A549 (cell line): ENCODE data around the gene NT5C3A. TPM values are rescaled to one million over a fixed set of nuclear protein-coding genes. Genes with fewer than 3 reads are reported as not detected.
A peak's percentile ranks its signal among the peaks of the same experiment; 100 is the strongest.

ENCODE experiments used
- ATAC-seq, 2 experiments: fragments of 200-7000 bp in 1 of 2; fragments of >200 bp in 1 of 2; cut with Nextera tagmentation in 1 of 2; cut with Tn5 transposase in 1 of 2; 3 replicates each; pipeline versions ENCODE4 v1.8.0 to v1.9.1; 2018 to 2020; ENCODE audit warnings: mild to moderate bottlenecking in 1 of 2, moderate library complexity in 1 of 2
- CTCF ChIA-PET: fragments of 300-600 bp; sonication (Branson Sonifier 250); formaldehyde crosslinking; extraction: SDS; loops from one replicate; lab custom pipeline; 2021; ENCODE audit warnings: antibody characterized with exemption, inconsistent platforms; lab: Yijun Ruan, JAX
- POLR2A ChIA-PET: fragments of 350-600 bp; formaldehyde crosslinking; extraction: SDS; loops from one replicate; lab custom pipeline; 2021; ENCODE audit warnings: antibody characterized with exemption, inconsistent platforms; lab: Yijun Ruan, JAX
- DNase-seq, 2 experiments: peaks; one replicate each; pipeline versions ENCODE4 v3.0.0 to v3.0.0-alpha.2; 2011 to 2016; ENCODE audit warnings: low read depth in 1 of 2, low spot score in 1 of 2
- FAIRE-seq: peaks from 2 replicates; lab custom pipeline; 2011; peaks lifted over from hg19 to GRCh38; lab: Jason Lieb, UNC
- H3K27ac ChIP-seq, 2 experiments: fragments of >200 bp; sonication (Bioruptor Twin); formaldehyde crosslinking; 3 replicates each; pipeline ENCODE4 v1.5.1; 2016 to 2017
- H3K4me1 ChIP-seq: fragments of >200 bp; sonication (Bioruptor Twin); formaldehyde crosslinking; 3 replicates; pipeline ENCODE4 v1.6.1; 2016
- H3K4me2 ChIP-seq: fragments of >200 bp; sonication (Bioruptor Twin); formaldehyde crosslinking; 3 replicates; pipeline ENCODE4 v1.6.1; 2016
- H3K4me3 ChIP-seq: fragments of >200 bp; sonication (Bioruptor Twin); formaldehyde crosslinking; 3 replicates; pipeline ENCODE4 v1.5.1; 2016
- H3K9me3 ChIP-seq: fragments of >200 bp; sonication (Bioruptor Twin); formaldehyde crosslinking; 3 replicates; pipeline ENCODE4 v1.6.1; 2016
- BHLHE40 ChIP-seq: IDR thresholded peaks from 2 replicates; pipeline ENCODE4 v1.6.1; 2012; ENCODE audit warnings: low read depth, low read length, inconsistent platforms
- CBX8 ChIP-seq: fragments of 200-600 bp; sonication (generic); IDR thresholded peaks from 2 replicates; pipeline ENCODE4 v1.6.1; 2016
- CEBPB ChIP-seq, 2 experiments: fragments of >200 bp in 1 of 2; sonication (Bioruptor Twin) in 1 of 2; formaldehyde crosslinking in 1 of 2; IDR thresholded peaks; 2 replicates each; pipeline ENCODE4 v1.6.1; 2012 to 2016
- CHD2 ChIP-seq: fragments of 150-350 bp; IDR thresholded peaks from 2 replicates; pipeline ENCODE4 v1.6.1; 2014; ENCODE audit warnings: low read length; ENCODE audit not compliant: partially characterized antibody
- CHD4 ChIP-seq: fragments of 200-600 bp; sonication (generic); IDR thresholded peaks from 2 replicates; pipeline ENCODE4 v1.6.1; 2016; ENCODE audit warnings: antibody characterized with exemption, mild to moderate bottlenecking, borderline replicate concordance
- CTCF ChIP-seq: fragments of >200 bp; sonication (Bioruptor Twin); formaldehyde crosslinking; IDR thresholded peaks from 3 replicates; pipeline ENCODE4 v1.5.1; 2016
- EHF ChIP-seq: fragments of 250-450 bp; sonication (Bioruptor Pico); IDR thresholded peaks from 2 replicates; pipeline ENCODE4 v1.5.0; 2020; ENCODE audit warnings: mild to moderate bottlenecking
- EHMT2 ChIP-seq: fragments of 200-600 bp; sonication (generic); IDR thresholded peaks from 2 replicates; pipeline ENCODE4 v1.6.1; 2016; ENCODE audit warnings: antibody characterized with exemption, low read depth, mild to moderate bottlenecking, moderate library complexity
- ELK1 ChIP-seq: fragments of 150-350 bp; IDR thresholded peaks from 2 replicates; pipeline ENCODE4 v1.6.1; 2014; ENCODE audit warnings: low read depth, mild to moderate bottlenecking, low read length
- EP300 ChIP-seq, 2 experiments: fragments of >200 bp; sonication (Bioruptor Twin); formaldehyde crosslinking; IDR thresholded peaks; 2 replicates in 1 of 2; 3 replicates in 1 of 2; pipeline ENCODE4 v1.6.1; 2016 to 2017
- FOSB ChIP-seq: fragments of 250-450 bp; sonication (Bioruptor Pico); IDR thresholded peaks from 2 replicates; pipeline ENCODE4 v1.5.0; 2020; ENCODE audit warnings: mild to moderate bottlenecking, moderate library complexity
- FOXS1 ChIP-seq: fragments of 250-450 bp; sonication (Bioruptor Pico); IDR thresholded peaks from 2 replicates; pipeline ENCODE4 v1.5.0; 2020; ENCODE audit warnings: mild to moderate bottlenecking, moderate library complexity
- HOXB5 ChIP-seq: fragments of 250-450 bp; sonication (Bioruptor Pico); IDR thresholded peaks from 2 replicates; pipeline ENCODE4 v1.5.0; 2020; ENCODE audit warnings: mild to moderate bottlenecking, moderate library complexity
- MAX ChIP-seq: IDR thresholded peaks from 2 replicates; pipeline ENCODE4 v1.6.1; 2012
- NFE2L2 ChIP-seq: fragments of 150-350 bp; conservative IDR thresholded peaks from 2 replicates; pipeline ENCODE4 v1.6.1; 2014; ENCODE audit warnings: low read length
- PHF8 ChIP-seq: fragments of 200-600 bp; sonication (generic); IDR thresholded peaks from 2 replicates; pipeline ENCODE4 v1.6.1; 2016; ENCODE audit warnings: low read depth, mild to moderate bottlenecking, antibody characterized with exemption, moderate library complexity, borderline replicate concordance
- POLR2A ChIP-seq: IDR thresholded peaks from 2 replicates; pipeline ENCODE4 v1.6.1; 2012; ENCODE audit warnings: mild to moderate bottlenecking, low read length
- RAD21 ChIP-seq, 2 experiments: fragments of >200 bp in 1 of 2; sonication (Bioruptor Twin) in 1 of 2; formaldehyde crosslinking in 1 of 2; IDR thresholded peaks in 1 of 2; conservative IDR thresholded peaks in 1 of 2; 2 replicates in 1 of 2; 3 replicates in 1 of 2; pipeline ENCODE4 v1.6.1; 2012 to 2018; ENCODE audit warnings: inconsistent platforms in 1 of 2
- RARB ChIP-seq: fragments of 250-450 bp; sonication (Bioruptor Pico); IDR thresholded peaks from 2 replicates; pipeline ENCODE4 v1.8.0; 2021; ENCODE audit warnings: mild to moderate bottlenecking, moderate library complexity
- SREBF2 ChIP-seq: fragments of 450-650 bp; IDR thresholded peaks from 2 replicates; pipeline ENCODE4 v1.6.1; 2014; ENCODE audit warnings: mild to moderate bottlenecking, moderate library complexity
- TFCP2L1 ChIP-seq: fragments of 250-450 bp; sonication (Bioruptor Pico); IDR thresholded peaks from 2 replicates; pipeline ENCODE4 v1.5.0; 2021; ENCODE audit warnings: mild to moderate bottlenecking
- TP53 ChIP-seq: fragments of 250-450 bp; sonication (Bioruptor Pico); IDR thresholded peaks from 2 replicates; pipeline ENCODE4 v1.5.0; 2021; ENCODE audit warnings: mild to moderate bottlenecking, moderate library complexity
- ZFP36 ChIP-seq: fragments of 450-650 bp; IDR thresholded peaks from 2 replicates; pipeline ENCODE4 v1.6.1; 2014; ENCODE audit warnings: borderline replicate concordance; ENCODE audit not compliant: partially characterized antibody
- WGBS: methylation state at CpG from one replicate; pipeline ENCODE4 v1.1.6; 2017; ENCODE audit errors: missing lambda C conversion rate; 5-methylcytosine and 5-hydroxymethylcytosine counted together
- polyA plus RNA-seq, 4 experiments: library from polyadenylated mRNA; depleted of rRNA in 3 of 4; stranded (reverse); fragments of >200 nt; fragmentation: RNase III in 1 of 4; extraction: RNeasy Plus Mini Kit Qiagen cat#74134 plus additional on column Dnase treatment in 1 of 4; gene quantifications; 2 replicates in 3 of 4; 3 replicates in 1 of 4; pipeline ENCODE4 v1.2.3, GENCODE V29; 2011 to 2017

Gene NT5C3A
- polyA plus RNA-seq, 2 of the 4 experiments (the other 2 are of a cell fraction) = 38.2 to 59.6 TPM

GRCh38 chr7:33043501-33044400 is 18.8 kb downstream of the NT5C3A start:
- no peak for TF ChIP-seq TFCP2L1 (CRISPR knock-in tag)
- TF ChIP-seq CBX8 = no peak
- no peak for TF ChIP-seq HOXB5 (CRISPR knock-in tag)
- no peak for TF ChIP-seq NFE2L2
- no peak for TF ChIP-seq TP53
- no peak for TF ChIP-seq RARB (CRISPR knock-in tag)
- TF ChIP-seq EHMT2 = no peak
- TF ChIP-seq EHF (CRISPR knock-in tag) = no peak
- no peak for TF ChIP-seq RAD21 (conservative IDR thresholded peaks at IDR 0.05 in 1 of 2, IDR thresholded peaks at IDR 0.05 in 1 of 2)
- WGBS = 72% methylated on average over 6 of the region's 6 CpGs
- peak overlapping the region; percentile 61 to 72 for H3K27ac ChIP-seq
- CTCF ChIA-PET = interaction anchor here (0.7 to 2.0 kb wide), 6 partner anchors 10 to 32 kb away, joined by 3 to 5 read pairs (median 4); partner anchors contain the start of gene NT5C3A
- ATAC-seq = peak; percentile 30 to 55; a peak in 3 of 6 replicates
- H3K9me3 ChIP-seq = no peaks in the 10 kb centered on the region
- POLR2A ChIA-PET = interaction anchor here (0.7 kb wide), 1 partner anchor 18 kb away, joined by 3 read pairs; the partner anchor contains the start of gene NT5C3A
- FAIRE-seq = no peak
- no peak for DNase-seq
- H3K4me2 ChIP-seq = peak overlapping the region; percentile 72
- H3K4me3 ChIP-seq = no peak overlapping the region; the same call in 2 of the 3 replicates
- peaks cover 61% of the 10 kb centered on the region for H3K4me1 ChIP-seq

GRCh38 chr7:33041631-33042428 is 20.7 kb downstream of the NT5C3A start:
- Histone ChIP-seq H3K4me2 (peak overlapping the region; percentile 89), H3K9me3 (no peaks in the 10 kb centered on the region), H3K4me1 (peaks cover 70% of the 10 kb centered on the region), H3K27ac (peak overlapping the region in 1 of 2 experiments; percentile 27; a peak in 1 of 6 replicates), H3K4me3 (no peak overlapping the region)
- WGBS = 80% methylated on average over 8 of the region's 8 CpGs
- CTCF ChIA-PET = interaction anchor here (1.0 kb wide), 1 partner anchor 14 kb away, joined by 3 read pairs; no protein-coding TSS in a partner anchor
- FAIRE-seq (no peak), ATAC-seq (no peak), DNase-seq (no peak)
- TF ChIP-seq CHD4 (no peak), CEBPB (IDR thresholded peaks at IDR 0.05) (peak; percentile 21; a peak in 1 of 4 replicates)
- POLR2A ChIA-PET = no interaction called here

GRCh38 chr7:33040803-33041516 is 21.6 kb downstream of the NT5C3A start:
- Histone ChIP-seq H3K9me3 (no peaks in the 10 kb centered on the region), H3K4me2 (peak overlapping the region; percentile 89), H3K4me3 (peak overlapping the region; percentile 41; the same call in 2 of the 3 replicates), H3K27ac (peak overlapping the region; percentile 12 to 72; a peak in 5 of 6 replicates), H3K4me1 (peaks cover 70% of the 10 kb centered on the region)
- ChIA-PET POLR2A (interaction anchor here (1.6 kb wide), 1 partner anchor 22 kb away, joined by 6 read pairs; the partner anchor contains the start of gene NT5C3A), CTCF (interaction anchor here (0.9 to 1.0 kb wide), 2 partner anchors 9 to 13 kb away, joined by 3 read pairs; no protein-coding TSS in a partner anchor)
- DNase-seq (peak in 1 of 2 experiments; percentile 68), FAIRE-seq (peak; percentile 68), ATAC-seq (peak; percentile 85 to 89)
- WGBS = 2% methylated on average over 9 of the region's 9 CpGs
- TF ChIP-seq PHF8 = no peak

GRCh38 chr7:33039903-33040292 is 22.7 kb downstream of the NT5C3A start:
- no peak for FAIRE-seq
- Histone ChIP-seq H3K4me1 (peaks cover 67% of the 10 kb centered on the region), H3K4me3 (peak overlapping the region; percentile 41), H3K9me3 (no peaks in the 10 kb centered on the region), H3K27ac (peak overlapping the region; percentile 21 to 65; a peak in 5 of 6 replicates), H3K4me2 (peak overlapping the region; percentile 89)
- DNase-seq = no peak
- CTCF ChIA-PET = interaction anchor here (0.6 to 1.2 kb wide), 5 partner anchors 10 to 550 kb away, joined by 3 to 4 read pairs (median 3); partner anchors contain the start of gene LSM5
- POLR2A ChIA-PET = interaction anchor here (1.6 kb wide), 1 partner anchor 23 kb away, joined by 6 read pairs; the partner anchor contains the start of gene NT5C3A
- no peak for ATAC-seq
- 7% methylated on average over 1 of the region's 1 CpG for WGBS
- TF ChIP-seq ZFP36 = no peak
- TF ChIP-seq CTCF = no peak
- no peak for TF ChIP-seq CEBPB (IDR thresholded peaks at IDR 0.05)
- no peak for TF ChIP-seq CHD2
- no peak for TF ChIP-seq SREBF2
- TF ChIP-seq BHLHE40 = no peak
- TF ChIP-seq FOSB (CRISPR knock-in tag) = no peak
- no peak for TF ChIP-seq FOXS1 (CRISPR knock-in tag)
- TF ChIP-seq POLR2A = no peak
- no peak for TF ChIP-seq MAX
- TF ChIP-seq ELK1 = no peak
- TF ChIP-seq EP300 (IDR thresholded peaks at IDR 0.05) = no peak
